A172 (cell line): ENCODE results near the gene CDKN1A. TPM values are rescaled to one million over a fixed set of nuclear protein-coding genes. Genes with fewer than 3 reads are reported as not detected.

Experiments used
- total RNA-seq: library from RNA; depleted of rRNA; stranded (reverse); fragments of >200 nt; shearing (Covaris generic); gene quantifications from 2 replicates; pipeline ENCODE4 v1.2.3, GENCODE V29; 2014; rRNA removed

The CDKN1A gene
- total RNA-seq, 1 experiment from 2014 or later, result 207 TPM

Other genes with a start within 250 kb of the CDKN1A start
- gene PXT1, start 235.9 kb upstream of the CDKN1A start, total RNA-seq, result not detected in 2 replicates
- gene KCTD20, start 235.7 kb upstream of the CDKN1A start, total RNA-seq, result 93.6 and 99.3 TPM in 2 replicates
- gene STK38, start 131.2 kb upstream of the CDKN1A start, total RNA-seq, result 23.7 and 25.3 TPM in 2 replicates
- gene SRSF3, start 84.4 kb upstream of the CDKN1A start, total RNA-seq, result 238 and 255 TPM in 2 replicates
- not detected in 2 replicates for gene RAB44, start 19.1 kb downstream of the CDKN1A start, total RNA-seq
- gene CPNE5, start 160.7 kb downstream of the CDKN1A start, total RNA-seq, result 0.24 TPM in 1 of 2 replicates, not detected in the other
- gene PPIL1, start 196.1 kb downstream of the CDKN1A start, total RNA-seq, result 64.3 and 71.7 TPM in 2 replicates
- 36.8 TPM in 2 replicates for gene C6orf89, start 207.2 kb downstream of the CDKN1A start, total RNA-seq